Chondrocyte (in vitro differentiated cells): ENCODE measurements around the gene MMUT. TPM values are rescaled to one million over a fixed set of nuclear protein-coding genes. Genes with fewer than 3 reads are reported as not detected.

ENCODE experiments used
- DNase-seq: peaks from one replicate; pipeline ENCODE4 v3.0.0; 2021; ENCODE audit warnings: mixed read lengths, low spot score
- H3K27ac Mint-ChIP-seq: one replicate; pipeline ENCODE4 v1.8.0; 2021; ENCODE audit warnings: mild to moderate bottlenecking, moderate library complexity, mixed read lengths; ENCODE audit not compliant: unreplicated experiment
- H3K27me3 Mint-ChIP-seq: 2 replicates; pipeline ENCODE4 v1.8.0; 2021; ENCODE audit warnings: low read depth, mixed read lengths
- H3K36me3 Mint-ChIP-seq: 2 replicates; pipeline ENCODE4 v1.8.0; 2021; ENCODE audit warnings: low read depth, mixed read lengths
- H3K4me1 Mint-ChIP-seq: 2 replicates; pipeline ENCODE4 v1.8.0; 2021; ENCODE audit warnings: low read depth, mild to moderate bottlenecking, mixed read lengths
- H3K4me3 Mint-ChIP-seq: one replicate; pipeline ENCODE4 v1.8.0; 2021; ENCODE audit warnings: mild to moderate bottlenecking, moderate library complexity, mixed read lengths; ENCODE audit not compliant: unreplicated experiment
- H3K9me3 Mint-ChIP-seq: 2 replicates; pipeline ENCODE4 v1.8.0; 2021; ENCODE audit warnings: low read depth, mixed read lengths
- long read RNA-seq: library from polyadenylated mRNA; stranded (forward); transcript quantifications from one replicate; pipeline ENCODE4 v2.0.0, GENCODE V29; 2021
- total RNA-seq: library from RNA; stranded (reverse); gene quantifications from 3 replicates; pipeline ENCODE4 v1.2.1, GENCODE V29; 2021
- TF ChIP-seq, protein P1 (sequence below): fragments of 200-600 bp; sonication (generic); IDR thresholded peaks from 2 replicates; pipeline ENCODE4 v1.5.0; 2021; ENCODE audit warnings: antibody characterized with exemption, mild to moderate bottlenecking, moderate library complexity

Gene MMUT
- 18.3 to 25.3 TPM (median 18.9 TPM) in 3 replicates for total RNA-seq
- long read RNA-seq, transcript MUT-201 (13 exons, 3,749 nt): major isoform, 76 of 94 reads
- long read RNA-seq, partial matches to known transcripts: 3 of 94 reads
- long read RNA-seq, other reads (novel, unspliced or antisense): 15 of 94 reads

DNA sequence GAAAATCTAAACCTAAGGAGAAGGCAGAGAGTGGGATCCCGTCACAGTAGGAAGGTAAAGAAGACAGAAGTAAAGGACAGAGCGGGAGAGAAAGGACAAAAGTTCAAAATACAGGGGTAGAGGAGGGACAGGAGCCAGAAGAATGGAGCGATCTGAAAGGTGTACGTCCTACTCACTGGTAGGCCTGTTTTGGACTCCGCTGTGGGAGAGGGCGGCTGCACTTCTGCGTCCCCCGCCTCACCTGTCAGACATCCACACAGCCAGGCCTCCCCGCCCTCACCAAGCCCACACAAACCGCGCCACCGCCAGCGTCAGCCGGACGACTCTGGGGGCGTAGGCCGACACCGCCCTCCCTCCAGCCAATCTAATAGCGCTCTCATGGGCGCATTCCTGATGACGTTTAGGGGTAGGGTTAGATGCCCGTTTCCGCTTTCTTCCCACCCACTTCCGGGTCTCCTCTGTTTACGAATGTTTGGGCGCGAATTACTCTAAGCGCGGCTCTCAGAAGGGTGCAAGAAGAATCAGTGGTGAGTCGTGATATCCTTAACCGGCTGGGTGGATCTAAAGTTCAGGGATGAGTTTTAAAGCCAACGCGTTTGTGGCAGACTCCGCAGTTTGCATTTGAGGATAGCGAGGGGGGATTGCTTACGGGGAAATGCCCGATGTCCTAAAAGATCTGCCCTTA lies at the start of gene MMUT, which contains the start of gene CENPQ:
TSS of gene MMUT (minus strand) at position 327 of the 685 bp plus-strand sequence. CDS start 3,787 bp downstream, outside the sequence.
TSS of gene CENPQ (plus strand) at position 444 of the 685 bp plus-strand sequence. CDS start 6,807 bp downstream, outside the sequence.
- H3K4me3 Mint-ChIP-seq: peak within 1 kb of the TSS; percentile 96
- peak within 1 kb of the TSS; percentile 93 for H3K27ac Mint-ChIP-seq
- H3K36me3 Mint-ChIP-seq: no peaks in the 10 kb centered on the region
- peaks cover 26% of the 10 kb centered on the region for H3K4me1 Mint-ChIP-seq
- no peaks in the 10 kb centered on the region for H3K27me3 Mint-ChIP-seq
- H3K9me3 Mint-ChIP-seq: no peaks in the 10 kb centered on the region
- peak; percentile 95 for DNase-seq
- TF ChIP-seq, protein P1, sequence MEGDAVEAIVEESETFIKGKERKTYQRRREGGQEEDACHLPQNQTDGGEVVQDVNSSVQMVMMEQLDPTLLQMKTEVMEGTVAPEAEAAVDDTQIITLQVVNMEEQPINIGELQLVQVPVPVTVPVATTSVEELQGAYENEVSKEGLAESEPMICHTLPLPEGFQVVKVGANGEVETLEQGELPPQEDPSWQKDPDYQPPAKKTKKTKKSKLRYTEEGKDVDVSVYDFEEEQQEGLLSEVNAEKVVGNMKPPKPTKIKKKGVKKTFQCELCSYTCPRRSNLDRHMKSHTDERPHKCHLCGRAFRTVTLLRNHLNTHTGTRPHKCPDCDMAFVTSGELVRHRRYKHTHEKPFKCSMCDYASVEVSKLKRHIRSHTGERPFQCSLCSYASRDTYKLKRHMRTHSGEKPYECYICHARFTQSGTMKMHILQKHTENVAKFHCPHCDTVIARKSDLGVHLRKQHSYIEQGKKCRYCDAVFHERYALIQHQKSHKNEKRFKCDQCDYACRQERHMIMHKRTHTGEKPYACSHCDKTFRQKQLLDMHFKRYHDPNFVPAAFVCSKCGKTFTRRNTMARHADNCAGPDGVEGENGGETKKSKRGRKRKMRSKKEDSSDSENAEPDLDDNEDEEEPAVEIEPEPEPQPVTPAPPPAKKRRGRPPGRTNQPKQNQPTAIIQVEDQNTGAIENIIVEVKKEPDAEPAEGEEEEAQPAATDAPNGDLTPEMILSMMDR: no peak

DNA sequence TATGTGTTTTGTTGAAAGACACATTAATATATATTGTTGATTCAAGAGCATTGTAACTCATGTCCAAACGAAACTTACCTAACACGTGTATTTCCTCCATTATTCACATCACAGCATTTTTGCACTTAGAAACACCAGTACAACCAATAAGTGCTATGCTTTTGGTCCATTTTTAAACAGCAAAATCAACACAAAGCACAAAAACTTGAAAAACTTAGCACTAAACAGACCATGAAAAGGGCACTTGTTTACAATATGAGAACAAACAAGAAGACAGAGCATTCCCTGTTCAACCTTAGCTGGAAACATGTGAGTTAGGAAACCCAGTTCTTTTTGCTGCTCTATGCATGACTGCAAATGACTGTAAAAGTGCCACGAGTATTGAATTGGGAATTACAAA lies 46.3 kb upstream of the MMUT start:
- TF ChIP-seq, protein P1: no peak
- Mint-ChIP-seq H3K27me3 (peaks cover 4% of the 10 kb centered on the region), H3K36me3 (no peaks in the 10 kb centered on the region), H3K4me3 (no peak overlapping the region), H3K27ac (no peak overlapping the region), H3K9me3 (peaks cover 16% of the 10 kb centered on the region), H3K4me1 (peaks cover 5% of the 10 kb centered on the region)
- DNase-seq: no peak

DNA sequence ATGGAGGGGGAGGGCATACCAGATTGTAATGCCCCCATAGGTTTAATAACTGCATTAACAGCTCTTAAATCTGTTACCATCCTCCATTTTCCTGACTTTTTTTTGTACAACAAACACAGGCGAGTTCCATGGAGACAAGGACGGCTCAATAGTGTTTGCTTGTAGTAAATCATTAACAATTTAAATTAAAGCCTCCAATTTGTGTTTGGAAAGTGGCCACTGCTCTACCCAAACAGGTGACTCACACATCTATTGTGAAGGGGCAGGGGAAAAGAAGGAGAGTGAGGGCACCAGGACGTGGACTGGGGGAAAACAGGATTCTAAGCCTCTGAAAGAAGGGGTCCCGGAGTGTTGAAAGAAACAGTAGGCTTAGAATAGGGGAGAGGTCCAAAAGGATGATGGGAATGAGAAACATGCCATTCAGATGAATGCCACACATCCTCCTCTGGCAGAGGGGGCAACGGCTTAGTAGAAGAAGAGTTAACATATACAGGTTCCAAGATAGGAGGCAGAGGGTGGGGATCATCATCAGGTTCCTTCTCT lies 43.6 kb upstream of the MMUT start:
- Mint-ChIP-seq H3K27me3 (peaks cover 6% of the 10 kb centered on the region), H3K27ac (no peak overlapping the region), H3K4me3 (no peak overlapping the region), H3K4me1 (no peaks in the 10 kb centered on the region), H3K36me3 (no peaks in the 10 kb centered on the region), H3K9me3 (peaks cover 16% of the 10 kb centered on the region)
- TF ChIP-seq, protein P1: no peak
- DNase-seq: no peak

DNA sequence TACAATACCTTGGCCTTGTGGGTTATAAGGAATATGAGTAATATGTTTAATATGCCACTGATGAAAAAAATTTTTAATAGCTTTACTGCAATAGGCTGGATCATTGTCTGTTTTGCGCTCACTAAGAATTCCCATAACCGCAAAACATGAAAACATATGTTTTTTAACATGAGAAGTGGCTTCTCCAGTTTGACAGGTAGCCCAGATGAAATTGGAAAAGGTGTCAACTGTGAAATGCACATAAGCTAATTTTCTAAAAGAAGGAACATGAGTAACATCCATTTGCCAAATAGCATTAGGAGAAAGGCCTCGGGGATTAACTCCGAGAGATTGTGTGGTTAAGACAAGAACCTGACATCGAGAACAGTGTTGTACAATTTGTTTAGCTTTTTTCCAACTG lies 41.6 kb upstream of the MMUT start:
- Mint-ChIP-seq H3K4me1 (no peaks in the 10 kb centered on the region), H3K4me3 (no peak overlapping the region), H3K27me3 (peaks cover 9% of the 10 kb centered on the region), H3K36me3 (no peaks in the 10 kb centered on the region), H3K9me3 (peaks cover 16% of the 10 kb centered on the region), H3K27ac (no peak overlapping the region)
- TF ChIP-seq, protein P1: no peak
- no peak for DNase-seq

DNA sequence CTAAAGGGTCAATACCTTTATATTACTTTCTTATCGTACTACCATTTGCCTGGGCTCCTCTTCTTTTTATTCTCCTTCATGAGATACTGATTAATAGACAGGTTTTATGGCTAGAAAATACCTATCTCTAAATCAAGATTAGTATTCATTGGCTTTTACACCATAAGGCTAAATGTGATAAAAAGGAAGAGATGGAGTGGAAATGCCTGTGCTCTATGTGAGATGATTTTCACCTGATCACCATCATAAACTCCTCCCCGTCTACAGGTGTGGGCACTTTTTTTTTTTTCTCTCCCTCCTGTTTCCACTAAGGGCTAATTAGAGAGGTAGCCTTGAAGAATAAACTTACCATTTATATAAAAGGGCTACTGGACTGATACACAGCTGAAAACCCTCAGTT lies 36.6 kb upstream of the MMUT start, which contains the start of gene GLYATL3:
TSS of gene GLYATL3 (plus strand) at position 301 of the 400 bp plus-strand sequence. CDS start 12,068 bp downstream, outside the sequence.
- H3K27me3 Mint-ChIP-seq: peaks cover 13% of the 10 kb centered on the region
- H3K4me3 Mint-ChIP-seq: no peak within 1 kb of the TSS
- DNase-seq: no peak
- no peak within 1 kb of the TSS for H3K27ac Mint-ChIP-seq
- H3K9me3 Mint-ChIP-seq: no peaks in the 10 kb centered on the region
- H3K36me3 Mint-ChIP-seq: peaks cover 1% of the 10 kb centered on the region
- H3K4me1 Mint-ChIP-seq: no peaks in the 10 kb centered on the region
- TF ChIP-seq, protein P1: no peak
